Stimulated activated CD4-positive, alpha-beta T cell treated with anti-CD3 and anti-CD28 coated beads, Interleukin-4, amount 100 ng/mL, for 4 hours (primary cell): ENCODE data around the gene DSCAML1.

Experiments used
- DNase-seq, 2 experiments: peaks; one replicate each; pipeline ENCODE4 v3.0.0-alpha.2; 2020

DSCAML1 gene

GRCh38 chr11:117687776-117688175, 109.2 kb downstream of the DSCAML1 start:
- DNase-seq: no peak

GRCh38 chr11:117686711-117687110, 110.3 kb downstream of the DSCAML1 start:
- no peak for DNase-seq

- no peak for DNase-seq
These were observed 111.5 kb downstream of the DSCAML1 start for GRCh38 chr11:117685566-117685965.

DNA sequence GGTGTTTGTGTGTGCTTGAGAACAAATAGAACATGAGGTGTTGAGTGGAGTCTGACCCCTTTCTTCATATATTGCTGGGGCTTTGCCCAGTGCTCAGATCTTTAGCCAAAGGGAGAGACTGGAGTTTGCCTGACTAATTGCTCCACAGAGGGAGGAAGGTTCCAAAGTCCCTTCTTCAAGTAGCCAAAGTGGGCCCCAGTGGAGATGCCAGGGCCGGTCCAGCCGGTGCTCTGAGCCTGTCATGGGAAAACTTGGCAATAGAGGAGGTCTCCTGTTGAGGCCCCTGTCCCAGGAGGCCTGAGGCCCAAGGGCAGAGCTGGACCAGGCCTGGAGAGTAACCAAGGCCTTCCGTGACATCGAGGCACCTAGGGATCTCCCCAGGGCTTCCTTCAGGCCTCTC, 112.3 kb downstream of the DSCAML1 start:
- DNase-seq: no peak

- no peak for DNase-seq
These were observed 112.9 kb downstream of the DSCAML1 start for GRCh38 chr11:117684111-117684510.

DNA sequence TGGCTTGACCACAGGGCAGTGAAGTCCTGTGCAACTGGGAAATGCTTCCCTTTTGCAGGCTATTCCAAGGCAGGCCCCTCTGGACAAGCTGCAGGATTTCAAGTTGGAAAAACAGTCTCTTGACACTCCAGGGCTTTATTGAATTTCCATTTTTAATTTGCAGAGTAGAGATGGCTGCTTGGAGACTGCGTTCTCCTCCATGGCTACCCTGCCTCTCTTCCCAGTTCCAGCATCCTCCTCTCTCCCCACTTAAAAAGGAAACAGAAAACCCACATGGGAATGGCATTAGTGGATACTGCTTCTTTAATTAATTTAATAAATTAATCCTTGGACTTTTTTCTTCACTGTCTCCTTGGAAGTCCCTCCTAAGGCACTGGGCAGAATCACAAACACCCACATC, 115.6 kb downstream of the DSCAML1 start:
- DNase-seq: no peak

- DNase-seq: no peak
These were observed 117.6 kb downstream of the DSCAML1 start for GRCh38 chr11:117679461-117679860.

- DNase-seq: no peak
These were observed 118.2 kb downstream of the DSCAML1 start for GRCh38 chr11:117678658-117679406.

- no peak for DNase-seq
These were observed 119.2 kb downstream of the DSCAML1 start for GRCh38 chr11:117677729-117678310.

DNA sequence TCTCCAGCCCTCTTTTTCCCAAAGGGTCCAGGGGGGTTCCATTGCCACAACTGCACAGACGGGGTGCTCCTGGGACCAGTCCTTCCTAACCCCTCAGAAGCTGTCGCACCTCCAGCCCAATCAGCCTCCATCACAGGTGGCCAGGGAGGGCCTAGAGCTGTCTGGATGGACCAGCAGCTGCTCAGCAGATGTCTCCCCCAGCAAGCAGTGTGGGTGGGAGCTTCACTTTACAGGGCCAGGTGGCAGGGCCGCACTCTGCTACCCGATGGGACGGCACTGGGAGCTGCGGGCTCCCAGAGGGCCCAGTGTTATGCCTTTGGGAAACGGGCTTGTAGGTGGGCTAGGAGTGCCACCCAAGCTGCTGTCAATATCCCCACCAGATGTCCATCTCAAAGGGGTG, 120.5 kb downstream of the DSCAML1 start:
- DNase-seq: no peak

DNA sequence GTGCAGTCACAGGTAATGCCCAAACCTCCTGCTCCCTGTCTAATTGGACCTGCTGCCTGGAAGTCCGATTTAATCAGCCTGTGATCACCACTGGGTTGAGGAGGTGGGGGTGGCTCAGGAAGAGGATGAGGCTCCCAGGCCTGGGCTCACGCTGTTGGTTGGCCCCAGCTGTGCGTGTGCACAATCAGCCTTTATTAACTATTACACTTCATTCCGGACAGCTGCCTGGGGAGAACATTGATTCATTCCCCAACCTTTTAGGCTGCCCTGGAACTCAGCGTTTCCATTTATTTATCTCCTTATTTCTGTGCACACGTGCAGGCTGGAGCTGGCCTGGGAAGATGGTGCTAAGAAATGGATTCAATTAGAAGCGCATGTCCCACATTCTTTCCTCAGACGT, 123.4 kb downstream of the DSCAML1 start:
- no peak for DNase-seq

DNA sequence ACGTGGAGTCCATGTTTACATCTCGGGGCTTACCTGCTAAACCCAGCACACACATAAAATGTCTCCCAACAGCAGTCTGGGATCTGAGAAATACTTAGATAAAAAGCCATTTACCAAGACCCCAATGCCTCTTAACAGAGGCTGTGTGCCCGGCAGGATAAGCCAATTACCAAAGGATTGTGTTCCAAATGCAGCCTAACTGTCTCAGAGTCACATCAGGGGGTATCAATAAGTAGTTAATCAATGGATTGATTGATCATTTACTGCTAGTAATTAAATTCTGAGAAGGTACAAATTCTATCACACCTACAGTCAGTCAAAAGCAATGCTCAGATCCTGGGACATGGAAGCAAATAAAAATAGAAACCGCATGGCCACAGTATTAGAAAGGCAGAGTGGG, 125.6 kb downstream of the DSCAML1 start:
- DNase-seq: no peak

GRCh38 chr11:117670924-117671323, 126.1 kb downstream of the DSCAML1 start:
- DNase-seq: no peak

DNA sequence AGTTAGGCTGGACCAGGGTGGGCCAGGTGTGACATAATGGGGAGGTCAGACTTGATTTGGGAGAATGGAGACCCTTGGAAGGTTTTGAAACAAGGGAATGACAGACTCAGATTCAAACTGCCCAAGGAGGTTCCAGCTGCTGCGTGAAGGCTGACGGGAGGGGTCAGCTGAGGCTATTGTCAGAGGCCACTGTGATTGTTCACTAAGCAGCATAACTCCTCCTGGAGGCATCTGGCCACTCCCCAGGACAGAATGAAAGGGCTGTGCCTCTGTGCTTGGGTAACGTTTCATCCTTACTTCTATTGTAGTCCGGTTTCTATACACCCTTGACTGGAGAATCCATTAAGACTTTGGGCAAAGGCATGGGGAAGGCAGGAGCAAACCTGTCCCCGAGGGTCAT, 126.6 kb downstream of the DSCAML1 start:
- DNase-seq: no peak

DNA sequence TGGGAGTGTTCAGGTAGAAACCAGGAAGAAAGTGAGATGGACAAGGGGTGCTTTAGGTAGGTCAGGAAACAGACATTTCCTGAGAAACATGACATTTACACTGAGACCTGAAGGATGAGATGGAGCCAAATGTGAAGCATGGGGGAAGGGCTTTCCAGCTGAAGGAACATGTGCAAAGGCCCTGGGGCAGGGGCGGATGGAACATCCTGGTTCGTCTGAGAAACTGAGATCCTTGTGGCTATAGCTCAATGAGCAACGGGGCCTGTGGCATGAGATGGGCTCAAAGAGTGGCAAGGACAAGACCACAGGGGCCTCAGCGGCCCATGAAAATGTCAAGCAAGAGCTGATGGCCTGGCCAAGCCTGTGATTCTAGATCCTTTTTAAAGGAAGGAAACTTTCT, 127.4 kb downstream of the DSCAML1 start:
- DNase-seq: no peak

DNA sequence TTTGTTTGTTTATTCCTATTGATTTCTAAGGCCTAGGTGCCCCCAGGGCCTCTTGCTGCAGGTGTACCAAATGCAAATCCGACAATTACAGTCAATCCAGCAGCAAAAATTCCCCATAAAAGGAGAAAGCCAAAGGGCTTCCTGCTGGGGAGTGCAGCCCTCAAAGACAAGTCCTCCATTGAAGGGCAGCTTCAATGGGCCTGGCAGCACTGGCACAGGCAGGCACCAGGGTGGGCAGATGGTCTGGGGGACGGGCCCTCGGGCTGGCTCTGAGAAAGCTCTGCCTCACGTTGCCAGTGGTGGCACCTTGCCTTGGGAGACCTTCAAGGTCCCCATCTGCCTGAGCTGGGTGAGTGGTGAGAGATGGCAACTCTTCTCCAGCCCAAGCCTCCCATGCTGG, 128.0 kb downstream of the DSCAML1 start:
- DNase-seq: no peak

- DNase-seq: no peak
These were observed 128.7 kb downstream of the DSCAML1 start for GRCh38 chr11:117668321-117668751.

DNA sequence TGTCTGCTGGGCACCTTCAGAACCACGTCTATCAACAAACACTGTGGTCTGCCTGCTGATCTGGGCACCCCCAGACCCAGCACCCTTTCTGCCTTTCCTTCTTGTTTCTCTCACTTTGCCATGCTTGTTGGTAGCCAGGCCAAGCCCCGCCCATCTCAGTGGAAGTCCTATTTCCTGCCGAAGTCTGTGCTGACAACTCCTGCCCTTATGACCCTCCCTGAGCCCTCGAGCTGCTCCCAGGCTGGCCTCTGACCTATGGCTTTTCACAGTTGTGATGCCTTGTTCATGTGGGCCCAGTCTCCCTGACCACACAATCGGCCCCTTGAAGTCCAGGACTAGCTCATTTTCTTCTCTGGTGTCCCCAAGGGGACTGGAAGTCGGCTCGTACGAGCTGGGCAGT, 132.1 kb downstream of the DSCAML1 start:
- no peak for DNase-seq

GRCh38 chr11:117663821-117664220, 133.2 kb downstream of the DSCAML1 start:
- DNase-seq: no peak

GRCh38 chr11:117663414-117663813, 133.6 kb downstream of the DSCAML1 start:
- no peak for DNase-seq

- DNase-seq: no peak
These were observed 134.2 kb downstream of the DSCAML1 start for GRCh38 chr11:117662671-117663269.

DNA sequence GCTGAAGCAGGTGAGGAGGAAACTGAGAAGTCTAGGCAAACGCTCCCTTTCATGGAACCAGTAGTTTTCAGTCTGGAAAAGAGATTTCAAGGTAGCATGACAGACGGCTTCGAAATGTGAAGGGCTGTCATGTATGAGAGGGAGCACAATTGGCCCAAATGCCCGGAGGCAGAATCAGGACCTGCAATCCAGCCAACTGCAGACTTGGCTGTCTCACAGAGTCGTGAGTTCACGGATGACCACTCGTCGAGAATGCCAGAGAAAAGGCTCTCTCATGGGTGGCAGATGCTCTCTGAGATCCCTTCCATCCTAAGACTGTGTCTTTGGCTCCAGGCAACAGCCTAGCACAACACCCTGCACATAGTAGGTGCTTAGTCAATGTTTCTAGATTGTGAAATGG, 134.8 kb downstream of the DSCAML1 start:
- no peak for DNase-seq

- DNase-seq: no peak
These were observed 138.2 kb downstream of the DSCAML1 start for GRCh38 chr11:117658809-117659208.

DNA sequence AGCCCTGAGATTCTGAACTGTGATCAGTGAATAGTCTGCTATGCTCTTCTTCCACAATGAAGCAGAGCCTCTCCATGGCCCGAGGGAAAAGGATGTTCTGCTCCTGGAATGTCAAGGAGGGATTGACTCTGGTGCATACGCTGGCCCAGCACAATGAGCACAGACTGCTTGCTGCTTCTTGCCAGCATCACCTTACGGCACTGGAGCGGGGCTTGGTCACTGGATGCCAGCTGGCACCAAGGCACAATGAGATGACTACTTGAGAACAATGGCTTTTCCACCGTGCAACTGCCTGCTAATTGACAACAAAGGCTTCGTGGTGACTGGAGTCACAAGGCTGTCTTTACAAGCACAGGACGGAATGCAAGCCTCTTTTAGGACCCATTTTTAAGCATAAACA, 139.2 kb downstream of the DSCAML1 start:
- no peak for DNase-seq
